BJ (cell line): ENCODE results near the gene TCL1A. TPM values are rescaled to one million over a fixed set of nuclear protein-coding genes. Genes with fewer than 3 reads are reported as not detected.

ENCODE experiments used
- CTCF ChIA-PET: fragments of 350-600 bp; formaldehyde crosslinking; extraction: SDS; loops from one replicate; lab custom pipeline; 2021; ENCODE audit warnings: antibody characterized with exemption, inconsistent platforms; lab: Yijun Ruan, JAX
- POLR2A ChIA-PET: fragments of 300-600 bp; sonication (Branson Sonifier 250); formaldehyde crosslinking; extraction: SDS; loops from one replicate; lab custom pipeline; 2021; ENCODE audit warnings: antibody characterized with exemption; lab: Charles Lee
- DNase-seq: peaks from one replicate; pipeline ENCODE4 v3.0.0-alpha.2; 2011; ENCODE audit warnings: low read depth
- H3K27me3 ChIP-seq: 2 replicates; pipeline ENCODE4 v1.6.0; 2011; ENCODE audit warnings: low read length; ENCODE audit not compliant: control insufficient read depth, insufficient read depth
- H3K36me3 ChIP-seq: 2 replicates; pipeline ENCODE4 v1.5.1; 2011; ENCODE audit warnings: low read length; ENCODE audit not compliant: control insufficient read depth, insufficient read depth
- H3K4me3 ChIP-seq: 2 replicates; pipeline ENCODE4 v1.5.1; 2011; ENCODE audit warnings: low read depth, mild to moderate bottlenecking, control low read depth, low read length
- CTCF ChIP-seq: IDR thresholded peaks from 2 replicates; pipeline ENCODE4 v1.5.1; 2011; ENCODE audit warnings: low read depth, mild to moderate bottlenecking, control low read depth, inconsistent platforms, low read length, moderate library complexity; ENCODE audit not compliant: insufficient read depth
- polyA plus RNA-seq: library from polyadenylated mRNA; depleted of rRNA; stranded (reverse); fragments of >200 nt; gene quantifications from 2 replicates; pipeline ENCODE4 v1.2.3, GENCODE V29; 2011

Gene TCL1A
- polyA plus RNA-seq, 1 experiment: not detected

GRCh38 chr14:95700221-95700976 is 13.5 kb downstream of the TCL1A start:
- Histone ChIP-seq H3K36me3 (no peaks in the 10 kb centered on the region), H3K4me3 (no peak overlapping the region), H3K27me3 (no peaks in the 10 kb centered on the region)
- ChIA-PET CTCF (no interaction called here), POLR2A (no interaction called here)
- no peak for DNase-seq
- TF ChIP-seq CTCF: no peak

- POLR2A ChIA-PET: no interaction called here
- CTCF ChIA-PET: no interaction called here
- TF ChIP-seq CTCF: no peak
- no peak overlapping the region for H3K4me3 ChIP-seq
- no peaks in the 10 kb centered on the region for H3K36me3 ChIP-seq
- DNase-seq: no peak
- no peaks in the 10 kb centered on the region for H3K27me3 ChIP-seq
Observed at GRCh38 chr14:95699412-95699811, 14.5 kb downstream of the TCL1A start.

- DNase-seq: no peak
- POLR2A ChIA-PET: no interaction called here
- TF ChIP-seq CTCF: no peak
- CTCF ChIA-PET: no interaction called here
- Histone ChIP-seq H3K36me3 (no peaks in the 10 kb centered on the region), H3K4me3 (no peak overlapping the region), H3K27me3 (no peaks in the 10 kb centered on the region)
Observed at GRCh38 chr14:95698287-95698686, 15.6 kb downstream of the TCL1A start.

- Histone ChIP-seq H3K36me3 (no peaks in the 10 kb centered on the region), H3K4me3 (no peak overlapping the region), H3K27me3 (no peaks in the 10 kb centered on the region)
- ChIA-PET CTCF (no interaction called here), POLR2A (no interaction called here)
- DNase-seq: no peak
- TF ChIP-seq CTCF: no peak
Observed at GRCh38 chr14:95697764-95698163, 16.2 kb downstream of the TCL1A start.

GRCh38 chr14:95696741-95697140 is 17.2 kb downstream of the TCL1A start:
- Histone ChIP-seq H3K27me3 (no peaks in the 10 kb centered on the region), H3K4me3 (no peak overlapping the region), H3K36me3 (no peaks in the 10 kb centered on the region)
- no peak for DNase-seq
- ChIA-PET POLR2A (no interaction called here), CTCF (no interaction called here)
- no peak for TF ChIP-seq CTCF
